H9 (cell line): ENCODE measurements around the gene FANK1. TPM values are rescaled to one million over a fixed set of nuclear protein-coding genes. Genes with fewer than 3 reads are reported as not detected.

ENCODE experiments used
- DNase-seq: peaks from one replicate; pipeline ENCODE4 v3.0.0-alpha.2; 2017
- H2AFZ ChIP-seq: one replicate; pipeline ENCODE4 v1.6.1; 2013; ENCODE audit warnings: mild to moderate bottlenecking, low read length, control low read depth, moderate library complexity
- H2AK5ac ChIP-seq: 2 replicates; pipeline ENCODE4 v1.6.1; 2013; ENCODE audit warnings: low read length, control low read depth, mixed read lengths; ENCODE audit not compliant: insufficient read length
- H2BK120ac ChIP-seq: one replicate; pipeline ENCODE4 v1.6.1; 2013; ENCODE audit warnings: low read depth, mild to moderate bottlenecking, low read length, control low read depth, inconsistent platforms; ENCODE audit not compliant: poor library complexity, severe bottlenecking
- H2BK12ac ChIP-seq: 2 replicates; pipeline ENCODE4 v1.6.1; 2013; ENCODE audit warnings: low read length, control low read depth, mixed read lengths, low read depth; ENCODE audit not compliant: insufficient read length
- H2BK15ac ChIP-seq: 2 replicates; pipeline ENCODE4 v1.6.1; 2013; ENCODE audit warnings: low read depth, low read length, control low read depth
- H2BK20ac ChIP-seq: one replicate; pipeline ENCODE4 v1.6.1; 2013; ENCODE audit warnings: low read depth, mild to moderate bottlenecking, low read length, control low read depth, inconsistent platforms; ENCODE audit not compliant: poor library complexity, severe bottlenecking
- H2BK5ac ChIP-seq: 2 replicates; pipeline ENCODE4 v1.6.1; 2013; ENCODE audit warnings: low read length, control low read depth, mixed read lengths; ENCODE audit not compliant: insufficient read length
- H3K14ac ChIP-seq: 2 replicates; pipeline ENCODE4 v1.6.1; 2013; ENCODE audit warnings: low read length, control low read depth; ENCODE audit not compliant: insufficient read depth
- H3K18ac ChIP-seq: 2 replicates; pipeline ENCODE4 v1.6.1; 2013; ENCODE audit warnings: low read depth, mild to moderate bottlenecking, mixed read lengths, low read length, control low read depth; ENCODE audit not compliant: insufficient read length
- H3K23ac ChIP-seq: 2 replicates; pipeline ENCODE4 v1.6.1; 2013; ENCODE audit warnings: low read length, control low read depth, mixed read lengths, low read depth; ENCODE audit not compliant: insufficient read length
- H3K23me2 ChIP-seq: 2 replicates; pipeline ENCODE4 v1.6.1; 2013; ENCODE audit warnings: low read depth, mild to moderate bottlenecking, mixed read lengths, low read length, control low read depth; ENCODE audit not compliant: insufficient read length, poor library complexity, severe bottlenecking
- H3K27ac ChIP-seq: 2 replicates; pipeline ENCODE4 v1.5.1; 2013; ENCODE audit warnings: low read length, control low read depth, mixed read lengths, low read depth; ENCODE audit not compliant: insufficient read length
- H3K27me3 ChIP-seq: 2 replicates; pipeline ENCODE4 v1.6.1; 2013; ENCODE audit warnings: low read length, control low read depth, inconsistent platforms; ENCODE audit not compliant: insufficient read depth
- H3K4ac ChIP-seq: 2 replicates; pipeline ENCODE4 v1.6.1; 2013; ENCODE audit warnings: low read depth, mild to moderate bottlenecking, control low read depth, inconsistent platforms, low read length, moderate library complexity
- H3K4me1 ChIP-seq: 2 replicates; pipeline ENCODE4 v1.6.1; 2013; ENCODE audit warnings: low read length, control low read depth, inconsistent platforms; ENCODE audit not compliant: insufficient read depth
- H3K4me2 ChIP-seq: 2 replicates; pipeline ENCODE4 v1.6.1; 2013; ENCODE audit warnings: low read length, control low read depth, mixed read lengths; ENCODE audit not compliant: insufficient read length, insufficient read depth
- H3K56ac ChIP-seq: 2 replicates; pipeline ENCODE4 v1.6.1; 2013; ENCODE audit warnings: low read depth, mild to moderate bottlenecking, mixed read lengths, low read length, control low read depth; ENCODE audit not compliant: insufficient read length
- H3K79me1 ChIP-seq: 2 replicates; pipeline ENCODE4 v1.6.1; 2013; ENCODE audit warnings: low read depth, mild to moderate bottlenecking, moderate library complexity, low read length, control low read depth, inconsistent platforms; ENCODE audit not compliant: insufficient read depth, poor library complexity, severe bottlenecking
- H3K79me2 ChIP-seq: 2 replicates; pipeline ENCODE4 v1.6.1; 2013; ENCODE audit warnings: low read length, control low read depth, inconsistent platforms; ENCODE audit not compliant: insufficient read depth
- H3K9ac ChIP-seq: 2 replicates; pipeline ENCODE4 v1.6.1; 2013; ENCODE audit warnings: low read length, control low read depth, mixed read lengths; ENCODE audit not compliant: insufficient read length; ENCODE audit errors: extremely low read depth
- H3K9me3 ChIP-seq: one replicate; pipeline ENCODE4 v1.6.1; 2013; ENCODE audit warnings: low read depth, low read length, inconsistent platforms; ENCODE audit not compliant: control insufficient read depth
- H3T11ph ChIP-seq: one replicate; pipeline ENCODE4 v1.6.1; 2013; ENCODE audit warnings: mild to moderate bottlenecking, low read length, control low read depth, inconsistent platforms
- H4K20me1 ChIP-seq: one replicate; pipeline ENCODE4 v1.6.1; 2013; ENCODE audit not compliant: control insufficient read depth, insufficient read length, insufficient read depth
- H4K5ac ChIP-seq: 2 replicates; pipeline ENCODE4 v1.6.1; 2013; ENCODE audit warnings: low read depth, mild to moderate bottlenecking, mixed read lengths, low read length, control low read depth; ENCODE audit not compliant: insufficient read length
- H4K8ac ChIP-seq: replicated peaks from 2 replicates; pipeline ENCODE4 v1.6.1; 2013; ENCODE audit warnings: low read length, control low read depth, mixed read lengths, low read depth; ENCODE audit not compliant: insufficient read length
- H4K91ac ChIP-seq: 2 replicates; pipeline ENCODE4 v1.6.1; 2013; ENCODE audit warnings: low read depth, mild to moderate bottlenecking, moderate library complexity, mixed read lengths, low read length, control low read depth; ENCODE audit not compliant: insufficient read length
- H3K27ac Mint-ChIP-seq, 3 experiments: 2 replicates in 2 of 3; 3 replicates in 1 of 3; pipeline ENCODE4 v1.8.0; 2020 to 2021; ENCODE audit warnings: mixed read lengths in 3 of 3, mild to moderate bottlenecking in 1 of 3, moderate library complexity in 1 of 3
- H3K27me3 Mint-ChIP-seq: 2 replicates; pipeline ENCODE4 v1.8.0; 2021; ENCODE audit warnings: low read depth, mild to moderate bottlenecking, moderate library complexity, mixed read lengths
- H3K36me3 Mint-ChIP-seq, 3 experiments: 2 replicates in 2 of 3; 3 replicates in 1 of 3; pipeline ENCODE4 v1.8.0; 2020 to 2021; ENCODE audit warnings: low read depth in 3 of 3, mixed read lengths in 3 of 3; ENCODE audit not compliant: insufficient read depth in 1 of 3
- H3K4me1 Mint-ChIP-seq, 2 experiments: 2 replicates each; pipeline ENCODE4 v1.8.0; 2020; ENCODE audit warnings: mixed read lengths in 2 of 2
- H3K4me3 Mint-ChIP-seq, 2 experiments: 2 replicates in 1 of 2; 3 replicates in 1 of 2; pipeline ENCODE4 v1.8.0; 2020 to 2021; ENCODE audit warnings: mild to moderate bottlenecking in 2 of 2, mixed read lengths in 2 of 2, moderate library complexity in 1 of 2
- H3K9me3 Mint-ChIP-seq, 2 experiments: 2 replicates in 1 of 2; 3 replicates in 1 of 2; pipeline ENCODE4 v1.8.0; 2020; ENCODE audit warnings: mild to moderate bottlenecking in 2 of 2, mixed read lengths in 2 of 2, moderate library complexity in 1 of 2
- CTCF ChIP-seq: fragments of 200-600 bp; sonication (generic); conservative IDR thresholded peaks from 3 replicates; pipeline ENCODE4 v1.8.0; 2021; ENCODE audit warnings: antibody characterized with exemption, mild to moderate bottlenecking
- WGBS: extraction: QIAGEN DNeasy Blood & Tissue Kit; methylation state at CpG from one replicate; pipeline ENCODE4 v1.1.7; 2013; ENCODE audit warnings: missing lambda C conversion rate, low lambda C conversion rate, mixed read lengths; ENCODE audit not compliant: insufficient read length; ENCODE audit errors: extremely low coverage; 5-methylcytosine and 5-hydroxymethylcytosine counted together
- total RNA-seq: library from RNA; stranded (reverse); gene quantifications from 2 replicates; pipeline ENCODE4 v1.2.1, GENCODE V29; 2021

FANK1 gene
- total RNA-seq, 1 experiment from 2014 or later, result 0.68 TPM

DNA sequence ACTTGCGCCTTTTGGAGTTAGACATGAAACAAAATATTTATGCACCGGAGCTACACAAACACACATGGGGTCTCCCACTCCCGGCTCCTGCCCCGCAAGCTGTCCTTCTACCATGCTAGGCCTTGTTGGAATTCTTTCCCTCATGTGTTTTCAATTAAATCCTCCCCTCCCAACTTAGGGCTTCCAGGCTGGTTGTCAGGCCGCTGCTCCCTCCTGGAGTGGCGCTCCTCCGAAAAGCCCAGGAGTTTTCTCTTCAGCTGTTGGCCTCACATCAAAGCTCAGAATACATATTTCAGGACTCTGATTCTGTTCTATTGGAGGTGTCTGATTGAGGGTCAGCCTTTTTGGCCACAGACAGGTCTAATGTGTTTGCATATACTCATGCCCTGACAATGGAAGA is 113.3 kb downstream of the FANK1 start:
- no peaks in the 10 kb centered on the region for H4K20me1 ChIP-seq
- H3K79me2 ChIP-seq, result no peaks in the 10 kb centered on the region
- no peak overlapping the region for H3K56ac ChIP-seq
- H4K91ac ChIP-seq, result no peak overlapping the region
- no peak overlapping the region for H4K8ac ChIP-seq
- no peak overlapping the region for H2AFZ ChIP-seq
- H2BK5ac ChIP-seq, result no peak overlapping the region
- no peak overlapping the region for H3K27ac Mint-ChIP-seq
- no peaks in the 10 kb centered on the region for H3K27me3 ChIP-seq
- no peak for DNase-seq
- peaks cover 8% of the 10 kb centered on the region in 2 experiments for H3K4me1 Mint-ChIP-seq
- H2BK15ac ChIP-seq, result no peak overlapping the region
- TF ChIP-seq CTCF, result no peak
- 0 out of 2 replicates have a peak, but pooled peaks cover 1% of the 10 kb centered on the region for H3K27me3 Mint-ChIP-seq
- H3K27ac ChIP-seq, result no peak overlapping the region
- no peak overlapping the region for H3K4me2 ChIP-seq
- H3K9me3 ChIP-seq, result no peaks in the 10 kb centered on the region
- WGBS, result no CpG with 5 or more reads among the region's 7 CpGs
- H4K5ac ChIP-seq, result no peak overlapping the region
- H3T11ph ChIP-seq, result no peak overlapping the region
- H3K4me3 Mint-ChIP-seq, result no peak overlapping the region
- H3K23ac ChIP-seq, result no peak overlapping the region
- H3K9me3 Mint-ChIP-seq, result peaks cover 2% of the 10 kb centered on the region in 2 experiments; a peak in 2 of 5 replicates
- H3K36me3 Mint-ChIP-seq, result no peaks in the 10 kb centered on the region; a peak in 1 of 7 replicates
- no peak overlapping the region for H3K14ac ChIP-seq
- H3K23me2 ChIP-seq, result no peaks in the 10 kb centered on the region
- no peaks in the 10 kb centered on the region for H3K4me1 ChIP-seq
- H3K4ac ChIP-seq, result no peak overlapping the region
- no peak overlapping the region for H2BK120ac ChIP-seq
- H3K18ac ChIP-seq, result no peak overlapping the region
- H2BK12ac ChIP-seq, result no peak overlapping the region
- no peak overlapping the region for H3K9ac ChIP-seq
- H2AK5ac ChIP-seq, result no peak overlapping the region
- H2BK20ac ChIP-seq, result no peak overlapping the region
- H3K79me1 ChIP-seq, result no peaks in the 10 kb centered on the region
